Ecto neural progenitor cell (in vitro differentiated cells): Measurements from ENCODE around the gene TKT.
"Not testable (repeated sequence)": the region's sequence is repeated elsewhere in the genome, so short reads cannot be mapped to it uniquely, and the experiment has no call there.

ENCODE experiments used
- DNase-seq: peaks from one replicate; pipeline ENCODE4 v3.0.0-alpha.2; 2018; ENCODE audit warnings: low spot score

TKT gene, protein sequence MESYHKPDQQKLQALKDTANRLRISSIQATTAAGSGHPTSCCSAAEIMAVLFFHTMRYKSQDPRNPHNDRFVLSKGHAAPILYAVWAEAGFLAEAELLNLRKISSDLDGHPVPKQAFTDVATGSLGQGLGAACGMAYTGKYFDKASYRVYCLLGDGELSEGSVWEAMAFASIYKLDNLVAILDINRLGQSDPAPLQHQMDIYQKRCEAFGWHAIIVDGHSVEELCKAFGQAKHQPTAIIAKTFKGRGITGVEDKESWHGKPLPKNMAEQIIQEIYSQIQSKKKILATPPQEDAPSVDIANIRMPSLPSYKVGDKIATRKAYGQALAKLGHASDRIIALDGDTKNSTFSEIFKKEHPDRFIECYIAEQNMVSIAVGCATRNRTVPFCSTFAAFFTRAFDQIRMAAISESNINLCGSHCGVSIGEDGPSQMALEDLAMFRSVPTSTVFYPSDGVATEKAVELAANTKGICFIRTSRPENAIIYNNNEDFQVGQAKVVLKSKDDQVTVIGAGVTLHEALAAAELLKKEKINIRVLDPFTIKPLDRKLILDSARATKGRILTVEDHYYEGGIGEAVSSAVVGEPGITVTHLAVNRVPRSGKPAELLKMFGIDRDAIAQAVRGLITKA

DNA sequence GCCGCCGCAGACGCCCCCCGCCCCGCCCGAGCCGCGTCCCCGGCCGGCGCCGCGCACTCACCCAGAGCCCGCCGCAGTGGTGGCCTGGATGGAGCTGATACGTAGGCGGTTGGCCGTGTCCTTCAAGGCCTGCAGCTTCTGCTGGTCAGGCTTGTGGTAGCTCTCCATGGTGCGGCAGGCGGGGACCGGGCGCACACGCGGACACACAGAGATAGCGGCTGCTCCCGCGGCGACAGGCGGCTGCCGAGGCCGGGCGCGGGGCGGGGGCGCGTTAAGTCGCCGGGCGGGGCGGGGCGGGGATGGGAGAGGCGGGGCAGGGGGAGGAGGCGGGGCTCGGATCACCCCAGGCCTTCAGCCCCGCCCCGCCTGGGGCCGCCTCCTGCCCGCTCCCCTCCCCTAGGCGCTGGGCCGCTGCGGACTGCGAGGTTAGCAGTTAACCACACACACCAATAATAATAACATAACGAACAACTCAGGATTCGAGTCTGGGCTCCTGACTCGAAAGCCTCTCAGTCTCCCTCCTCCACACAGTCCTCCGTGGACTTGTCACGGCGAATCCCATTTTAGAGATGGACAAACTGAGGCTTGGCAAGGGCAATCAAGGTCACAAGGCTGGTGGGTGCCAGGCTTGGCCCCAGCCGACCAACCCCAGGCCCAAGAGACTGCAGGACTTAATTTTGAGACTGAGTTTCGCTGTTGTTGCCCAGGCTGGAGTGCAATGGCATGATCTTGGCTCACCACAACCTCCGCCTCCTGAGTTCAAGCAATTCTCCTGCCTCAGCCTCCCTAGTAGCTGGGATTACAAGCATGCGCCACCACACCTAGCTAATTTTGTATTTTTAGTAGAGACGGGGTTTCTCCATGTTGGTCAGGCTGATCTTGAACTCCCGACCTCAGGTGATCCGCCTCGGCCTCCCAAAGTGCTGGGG is at the start of gene TKT:
TSS of gene TKT (minus strand) at position 248 of the 929 bp plus-strand sequence. CDS start at position 168, 80 bp downstream.
- DNase-seq: peak; percentile 89

DNA sequence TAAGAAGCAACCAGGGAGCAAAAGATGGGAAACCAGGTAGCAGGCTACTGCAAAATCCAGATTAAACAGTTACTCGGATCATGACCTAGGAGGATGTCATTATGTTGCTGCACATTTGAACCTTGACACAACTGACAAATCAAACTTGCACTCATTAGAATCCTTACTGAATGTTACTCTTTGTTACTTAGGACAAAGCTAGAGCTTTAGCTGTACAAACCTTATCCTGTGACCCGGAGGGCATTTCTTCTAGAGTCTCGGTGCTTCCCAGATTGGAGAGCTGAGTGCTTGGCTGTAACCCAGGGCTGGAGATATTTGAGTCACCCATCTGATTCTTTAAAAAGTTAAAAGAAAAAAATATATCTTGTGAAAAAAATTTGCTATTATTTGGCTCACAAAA is 48.1 kb upstream of the TKT start:
- DNase-seq: no peak

DNA sequence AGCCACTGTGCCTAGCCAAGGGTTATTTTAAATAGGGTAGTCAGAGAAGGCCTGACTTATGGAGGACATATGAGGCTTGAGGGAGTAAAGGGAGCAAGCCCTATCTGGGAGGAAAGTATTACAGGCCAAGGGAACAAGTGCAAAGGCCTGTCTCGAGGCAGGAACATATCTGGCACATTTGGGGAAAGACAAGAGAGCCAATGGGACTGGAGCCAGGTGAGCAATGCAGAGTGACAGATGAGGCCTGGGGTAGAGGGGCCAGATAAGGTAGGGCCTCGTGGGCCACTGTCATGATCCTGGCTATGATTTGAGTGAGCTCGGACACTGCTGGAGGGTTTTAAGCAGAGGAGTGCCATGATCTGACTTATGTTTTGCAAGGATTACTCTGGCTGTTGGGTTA is 47.7 kb upstream of the TKT start:
- no peak for DNase-seq

DNA sequence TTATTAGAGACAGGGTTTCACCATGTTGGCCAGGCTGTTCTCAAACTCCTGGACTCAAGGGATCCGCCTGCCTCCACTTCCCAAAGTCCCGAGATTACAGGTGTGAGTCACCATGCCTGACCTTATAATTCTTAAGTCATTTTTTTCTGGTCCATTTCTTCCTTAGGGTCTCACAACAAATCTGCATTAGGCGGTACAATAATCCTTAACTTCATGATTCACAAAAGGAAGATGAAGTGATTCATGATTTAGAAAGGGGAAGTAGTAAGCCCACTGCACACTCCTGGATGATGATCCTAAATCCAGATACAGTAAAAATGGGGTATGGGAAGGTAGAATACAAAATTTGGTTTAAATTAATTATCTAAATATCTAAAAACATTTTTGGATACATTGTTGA is 45.0 kb upstream of the TKT start:
- no peak for DNase-seq

DNA sequence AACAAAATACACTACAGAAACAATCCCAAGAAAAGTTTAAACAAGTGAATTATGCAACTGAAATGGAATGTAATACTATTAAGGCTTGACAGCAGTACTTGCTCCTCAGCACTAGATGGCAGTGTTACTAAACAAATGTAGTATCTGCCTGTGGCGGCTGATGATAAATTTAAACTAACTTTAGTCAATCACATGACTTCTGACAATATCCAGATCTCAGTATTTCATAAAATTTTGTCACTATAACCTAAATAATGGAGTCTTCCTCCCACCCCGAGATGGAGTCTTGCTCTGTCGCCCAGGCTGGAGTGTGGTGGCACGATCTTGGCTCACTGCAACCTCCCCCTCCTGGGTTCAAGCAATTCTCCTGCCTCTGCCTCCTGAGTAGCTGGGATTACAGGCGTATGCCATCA is 43.8 kb upstream of the TKT start:
- not testable (repeated sequence) for DNase-seq

DNA sequence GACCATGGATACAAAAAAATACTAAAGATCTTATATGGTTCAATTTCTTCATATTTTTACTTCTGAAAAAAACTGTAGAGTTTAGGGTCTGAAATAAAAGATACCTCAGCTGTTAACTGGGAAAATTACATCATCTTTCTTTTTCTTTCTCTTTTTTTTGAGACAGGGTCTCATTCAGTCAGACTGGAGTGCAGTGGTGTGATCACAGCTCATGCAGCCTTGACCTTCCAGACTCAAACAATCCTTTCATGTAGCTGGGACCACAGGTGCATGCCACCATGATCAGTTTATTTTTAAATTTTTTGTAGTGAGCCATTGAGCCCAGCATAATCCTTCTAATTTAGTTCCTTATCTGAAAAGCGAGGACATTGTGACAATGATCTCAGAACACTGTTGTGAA is 39.6 kb upstream of the TKT start:
- no peak for DNase-seq

DNA sequence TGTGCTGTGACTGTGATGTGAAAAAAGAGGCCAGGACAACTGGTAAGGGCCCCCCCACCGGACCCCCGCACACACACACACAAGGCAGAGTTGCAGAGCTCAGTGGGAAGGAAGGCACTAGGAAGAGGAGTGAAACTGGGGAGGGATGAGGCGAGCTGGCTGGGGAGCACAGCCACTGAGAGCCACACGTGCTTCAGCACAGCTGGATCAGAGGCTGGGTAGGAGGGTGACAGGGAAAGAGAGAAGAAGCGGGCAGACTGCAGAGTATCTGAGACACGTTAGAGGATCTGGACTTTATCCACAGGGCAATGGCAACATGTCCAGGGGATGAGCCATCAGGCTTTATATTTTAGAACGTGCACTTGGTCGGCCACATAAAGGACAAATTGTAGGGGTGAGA is 38.0 kb upstream of the TKT start:
- DNase-seq: no peak

DNA sequence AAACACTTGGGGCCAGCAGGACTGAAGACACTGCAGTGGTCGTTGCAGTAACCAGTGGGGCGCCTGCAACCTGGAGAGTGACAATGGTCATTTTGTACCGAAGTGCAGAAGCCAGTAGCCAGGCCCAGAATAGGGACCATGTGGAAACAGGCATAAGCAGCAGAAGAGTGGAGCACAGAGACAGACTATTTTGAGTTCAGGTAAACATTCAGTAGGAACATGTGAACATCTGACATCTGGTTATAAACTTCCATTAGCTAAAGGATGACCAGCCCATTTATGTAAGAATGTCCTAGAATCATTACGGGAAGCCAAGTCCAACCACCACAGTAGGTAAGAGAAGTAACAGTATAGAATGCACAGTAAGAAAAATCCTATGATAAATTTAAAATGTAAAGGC is 32.4 kb upstream of the TKT start:
- no peak for DNase-seq

DNA sequence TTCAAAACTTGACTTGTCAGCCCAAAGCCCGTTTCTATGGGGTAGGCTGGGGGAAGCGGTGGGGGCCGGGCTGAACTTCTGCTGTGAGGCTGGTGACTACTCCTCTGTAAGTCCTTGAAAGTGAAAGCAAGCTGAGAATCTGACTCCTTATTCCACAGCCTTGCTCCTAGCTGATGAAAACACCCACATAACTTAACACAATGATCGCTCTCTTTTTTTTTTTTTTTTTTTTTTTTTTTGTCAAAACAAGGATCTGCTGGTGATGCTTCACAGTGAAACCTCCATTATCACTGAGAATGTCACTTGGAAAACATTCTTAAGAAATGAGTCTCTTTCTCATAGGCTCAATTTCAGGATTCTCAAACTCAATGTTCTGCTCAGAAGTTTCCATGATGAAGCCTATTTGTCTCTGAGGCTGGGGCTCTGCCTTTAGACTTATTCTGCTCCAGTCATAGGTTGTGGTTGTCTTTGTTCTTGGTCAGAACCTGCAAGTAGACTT is 31.4 kb upstream of the TKT start:
- DNase-seq: no peak

DNA sequence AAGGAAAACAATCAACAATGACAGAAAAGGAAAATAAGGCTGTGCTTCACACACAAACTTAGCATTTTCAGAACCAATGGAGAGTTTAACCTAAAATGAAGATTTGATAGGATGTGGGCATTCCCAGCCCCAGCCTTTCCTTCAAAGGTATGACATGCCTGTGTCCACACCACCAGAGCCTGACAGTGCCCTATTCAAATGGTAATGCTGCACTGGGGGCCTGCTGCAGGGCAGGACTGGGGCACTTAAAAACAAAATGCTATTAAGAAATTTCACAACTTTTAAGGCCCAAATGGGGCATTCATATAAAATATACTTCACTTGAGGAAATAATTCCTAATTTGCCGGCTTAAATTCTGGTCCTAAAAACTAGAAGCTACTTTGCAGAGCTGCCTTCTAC is 30.9 kb upstream of the TKT start:
- no peak for DNase-seq

DNA sequence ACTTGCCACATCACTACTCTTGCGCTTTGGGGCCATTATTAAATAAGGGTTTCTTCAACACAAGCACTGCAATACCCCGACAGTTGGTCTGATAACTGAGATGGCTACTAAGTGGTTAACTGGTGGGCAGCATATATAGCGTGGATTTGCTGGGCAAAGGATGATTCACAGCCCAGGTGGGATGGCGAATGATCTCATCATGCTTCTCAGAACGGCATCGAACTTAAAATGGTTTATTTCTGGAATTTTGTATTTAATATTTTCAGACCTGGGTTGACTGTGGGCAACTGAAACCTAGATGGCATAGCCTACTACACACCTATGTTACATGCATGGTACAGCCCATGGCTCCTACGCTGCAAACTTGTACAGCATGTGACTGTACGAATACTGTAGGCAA is 26.8 kb upstream of the TKT start:
- DNase-seq: no peak

DNA sequence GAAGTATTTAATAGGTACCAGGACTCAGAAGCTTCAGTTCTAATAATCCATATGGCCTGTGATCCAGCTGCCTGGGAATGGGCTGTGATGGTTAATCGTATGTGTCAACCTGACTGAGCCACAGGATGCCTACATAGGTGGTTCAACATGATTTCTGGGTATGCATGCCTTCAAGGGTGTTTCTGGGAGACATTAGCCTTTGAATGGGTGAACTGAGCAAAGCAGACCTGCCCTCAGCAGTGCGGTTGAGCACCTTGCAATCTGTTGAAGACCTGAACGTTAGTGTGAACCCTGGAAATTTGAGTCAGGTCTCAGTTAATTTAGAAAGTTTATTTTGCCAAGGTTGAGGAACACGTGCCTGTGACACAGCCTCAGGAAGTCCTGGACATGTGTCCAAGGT is 22.8 kb upstream of the TKT start:
- DNase-seq: no peak

DNA sequence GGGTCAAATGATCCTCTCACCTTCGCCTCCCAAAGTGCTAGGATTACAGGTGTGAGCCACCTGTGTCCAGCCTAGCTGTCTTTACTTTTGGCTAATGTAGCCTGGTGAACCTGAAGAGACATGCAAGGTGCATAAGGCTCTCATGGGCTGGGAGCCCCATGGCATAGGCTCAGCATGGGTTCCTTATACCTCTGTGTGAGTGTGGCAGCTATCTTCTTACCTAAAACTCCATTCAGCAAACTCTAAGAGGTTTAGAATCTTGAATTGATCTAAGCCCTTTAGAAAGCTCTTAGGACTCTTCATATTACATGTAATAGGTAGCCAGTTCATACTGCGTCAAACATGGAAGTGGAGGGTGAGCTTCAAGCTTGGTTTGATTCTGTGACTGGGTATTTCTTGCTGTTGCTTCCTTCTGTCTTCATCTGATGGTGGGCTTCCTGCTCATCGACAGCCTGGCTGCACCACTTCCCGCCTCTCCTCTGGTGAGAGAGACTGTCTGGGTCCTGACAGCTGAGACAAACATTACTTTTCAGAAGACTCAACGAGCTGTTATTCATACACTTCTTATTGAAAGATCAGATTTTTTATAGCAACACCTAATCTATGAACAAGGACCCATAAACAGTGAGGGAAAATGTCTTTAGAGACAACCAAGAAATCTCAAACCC is 19.2 kb upstream of the TKT start:
- DNase-seq: no peak

DNA sequence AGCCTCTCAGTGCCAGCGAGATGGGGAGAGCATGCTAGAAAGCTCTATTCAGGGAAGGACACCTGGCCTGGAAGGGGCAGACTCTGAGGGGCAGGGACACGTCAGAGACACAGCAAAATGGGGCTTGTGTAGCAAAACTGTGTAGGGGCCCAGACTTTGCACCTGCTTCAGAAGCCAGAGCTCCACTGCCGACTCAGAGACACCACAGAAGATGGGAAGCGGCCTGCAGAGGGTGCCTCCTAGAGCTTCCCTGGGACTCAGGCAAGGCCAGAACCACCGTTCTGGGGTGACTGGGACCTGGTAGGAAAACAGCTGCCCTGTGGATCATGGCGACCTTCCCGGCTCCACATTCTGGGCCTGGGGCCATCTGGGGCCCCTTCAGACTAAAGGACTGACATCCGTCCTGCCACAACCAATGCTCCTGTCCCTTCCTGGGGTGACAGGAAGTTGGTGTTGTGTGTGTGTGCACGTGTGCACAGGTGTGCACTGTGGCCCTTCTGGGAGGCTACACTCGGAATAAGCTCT is 17.4 kb upstream of the TKT start:
- no peak for DNase-seq

DNA sequence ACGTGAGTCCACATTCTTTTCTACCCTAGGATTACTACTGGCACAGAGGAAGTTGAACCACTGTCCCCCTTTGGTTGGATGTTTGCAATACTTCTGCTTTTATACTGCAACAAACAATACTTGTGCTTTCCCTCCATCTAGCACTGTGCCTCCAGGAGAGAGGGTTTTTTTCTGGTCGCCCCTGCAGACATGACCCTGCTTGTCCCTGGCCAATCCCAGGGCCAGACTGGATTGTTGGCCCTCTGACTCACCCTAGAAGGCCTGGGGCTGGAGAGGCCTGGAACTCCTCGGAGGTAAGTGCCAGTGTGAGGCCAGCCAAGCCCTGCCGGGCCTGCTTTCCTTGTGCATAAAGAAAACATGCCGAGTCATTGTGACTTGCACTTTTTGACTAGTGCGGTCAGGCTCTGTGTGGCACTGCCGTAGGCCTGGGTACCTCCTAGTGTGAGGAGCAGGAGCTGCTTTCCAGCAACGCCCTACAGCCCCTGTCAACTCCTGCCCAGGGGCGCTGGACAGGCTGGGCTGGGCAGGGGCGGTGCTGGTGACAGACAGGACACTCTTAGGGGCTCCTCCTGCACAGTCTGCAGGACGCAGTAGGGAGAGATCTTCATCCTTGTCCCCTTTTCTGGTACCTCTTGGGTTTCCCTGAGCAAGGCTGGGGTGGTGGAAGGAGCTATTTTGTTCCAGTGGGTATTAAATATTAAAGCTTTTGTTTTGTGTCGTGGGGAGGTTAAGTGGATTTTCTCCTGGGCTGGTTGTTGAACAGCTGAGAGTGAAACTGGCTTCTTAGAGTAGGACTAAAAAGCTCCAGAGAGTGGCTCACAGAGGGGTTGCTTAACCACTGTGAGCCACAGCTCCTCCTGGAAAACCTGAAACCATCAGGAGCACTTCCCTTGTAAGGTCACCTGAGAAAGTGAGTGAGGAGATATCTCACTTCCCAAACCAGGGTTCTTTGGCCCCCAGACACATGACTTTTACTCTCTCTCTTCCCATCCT is 14.4 kb upstream of the TKT start:
- DNase-seq: peak; percentile 80

DNA sequence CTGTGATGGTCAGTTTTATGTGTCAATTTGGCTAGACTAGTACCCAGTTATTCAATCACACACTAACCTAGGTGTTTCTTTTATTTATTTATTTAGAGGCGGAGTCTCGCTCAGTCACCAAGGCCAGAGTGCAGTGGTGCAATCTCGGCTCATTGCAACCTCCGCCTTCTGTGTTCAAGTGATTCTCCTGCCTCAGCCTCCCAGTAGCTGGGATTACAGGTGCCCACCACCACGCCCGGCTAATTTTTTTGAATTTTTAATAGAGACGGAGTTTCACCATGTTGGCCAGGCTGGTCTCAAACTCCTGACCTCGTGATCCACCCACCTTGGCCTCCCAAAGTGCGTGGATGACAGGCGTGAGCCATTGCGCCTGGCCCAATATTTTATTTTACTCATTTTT is 13.4 kb upstream of the TKT start:
- not testable (repeated sequence) for DNase-seq

DNA sequence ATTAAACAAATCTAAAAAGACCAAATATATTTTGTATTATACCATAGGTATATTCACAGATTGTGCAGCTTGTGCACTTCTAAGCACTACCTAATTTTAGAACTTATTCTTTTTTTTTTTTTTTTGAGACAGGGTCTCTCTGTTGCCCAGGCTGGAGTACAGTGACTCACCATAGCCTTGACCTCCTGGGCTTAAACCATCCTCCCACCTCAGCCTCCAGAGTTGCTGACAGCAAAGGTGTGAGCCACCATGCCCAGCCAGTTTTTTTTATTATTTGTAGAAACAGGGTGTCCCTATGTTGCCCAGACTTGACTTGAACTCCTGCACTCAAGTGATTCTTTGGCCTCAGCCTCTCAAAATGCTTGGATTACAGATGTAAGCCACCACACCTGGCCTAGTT is 11.9 kb upstream of the TKT start:
- no peak for DNase-seq

DNA sequence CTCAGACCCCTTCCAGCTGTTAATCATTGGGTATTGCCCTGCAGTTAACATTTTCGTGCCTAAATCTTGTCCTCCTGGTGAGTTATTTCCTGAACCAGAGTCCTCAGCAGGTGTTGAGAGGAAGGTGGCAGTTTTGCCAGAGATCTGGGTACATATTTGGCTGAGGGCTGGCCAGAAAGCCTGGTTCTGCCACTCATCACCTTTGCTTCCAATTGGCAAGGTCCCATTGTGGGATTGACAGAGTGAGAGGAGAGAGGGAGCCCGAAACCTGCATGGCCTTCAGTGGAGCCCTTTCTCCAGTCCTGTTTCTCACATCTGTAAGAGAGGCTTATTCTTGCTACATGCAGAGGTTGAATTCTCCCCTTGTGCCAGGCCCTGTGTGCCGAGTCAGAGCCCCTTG is 8.9 kb upstream of the TKT start:
- no peak for DNase-seq

DNA sequence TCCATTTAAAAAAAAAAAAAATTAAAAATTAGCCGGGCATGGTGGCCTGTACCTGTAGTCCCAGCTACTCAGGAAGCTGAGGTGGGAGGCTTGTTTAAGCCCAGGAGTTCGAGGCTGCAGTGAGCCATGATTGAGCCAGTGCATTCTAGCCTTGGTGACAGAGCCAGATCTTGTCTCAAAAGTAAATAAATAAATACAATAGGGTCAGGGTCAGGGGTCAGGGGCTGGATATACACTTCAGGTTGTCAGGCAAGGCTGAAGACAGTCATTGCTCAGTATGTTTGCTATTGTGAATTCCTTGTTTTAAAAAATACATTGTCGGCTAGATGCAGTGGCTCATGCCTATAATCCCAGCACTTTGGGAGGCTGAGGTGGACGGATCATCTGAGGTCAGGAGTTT is 8.1 kb upstream of the TKT start:
- DNase-seq: no peak

DNA sequence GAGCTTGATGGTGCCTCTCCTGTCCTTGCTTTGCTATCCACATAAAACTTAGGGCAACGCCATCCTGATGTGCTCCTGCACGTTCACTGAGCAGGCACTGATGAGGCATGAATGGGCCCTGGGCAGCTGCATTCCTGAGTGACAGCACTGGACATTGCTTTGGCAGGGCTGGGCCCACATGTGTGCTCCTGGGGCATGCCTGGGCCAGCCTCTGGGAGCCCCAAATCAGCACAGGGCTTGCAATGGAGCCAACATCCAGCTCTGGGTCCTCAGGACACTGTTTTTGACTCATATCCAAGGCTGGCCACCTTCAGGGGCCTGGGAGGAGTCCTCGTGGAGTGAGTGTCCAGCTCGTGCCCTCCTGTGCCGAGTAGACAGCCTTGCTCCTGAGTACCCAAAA is 5.9 kb upstream of the TKT start:
- DNase-seq: no peak
